ENCODE data around the gene PRR20A. TPM values are rescaled to one million over a fixed set of nuclear protein-coding genes. Genes with fewer than 3 reads are reported as not detected.
"Not testable (repeated sequence)": the region's sequence is repeated elsewhere in the genome, so short reads cannot be mapped to it uniquely, and the experiment has no call there.

PRR20A gene
- not detected in 2 replicates for total RNA-seq (2021)
- Bru-seq, nascent RNA, result not detected
- BruChase-seq, experiment 1, labeled RNA remaining after a 2-hour chase, result not detected
- BruChase-seq, experiment 2, labeled RNA remaining after a 6-hour chase, result not detected
- long read RNA-seq, result 0 reads

DNA sequence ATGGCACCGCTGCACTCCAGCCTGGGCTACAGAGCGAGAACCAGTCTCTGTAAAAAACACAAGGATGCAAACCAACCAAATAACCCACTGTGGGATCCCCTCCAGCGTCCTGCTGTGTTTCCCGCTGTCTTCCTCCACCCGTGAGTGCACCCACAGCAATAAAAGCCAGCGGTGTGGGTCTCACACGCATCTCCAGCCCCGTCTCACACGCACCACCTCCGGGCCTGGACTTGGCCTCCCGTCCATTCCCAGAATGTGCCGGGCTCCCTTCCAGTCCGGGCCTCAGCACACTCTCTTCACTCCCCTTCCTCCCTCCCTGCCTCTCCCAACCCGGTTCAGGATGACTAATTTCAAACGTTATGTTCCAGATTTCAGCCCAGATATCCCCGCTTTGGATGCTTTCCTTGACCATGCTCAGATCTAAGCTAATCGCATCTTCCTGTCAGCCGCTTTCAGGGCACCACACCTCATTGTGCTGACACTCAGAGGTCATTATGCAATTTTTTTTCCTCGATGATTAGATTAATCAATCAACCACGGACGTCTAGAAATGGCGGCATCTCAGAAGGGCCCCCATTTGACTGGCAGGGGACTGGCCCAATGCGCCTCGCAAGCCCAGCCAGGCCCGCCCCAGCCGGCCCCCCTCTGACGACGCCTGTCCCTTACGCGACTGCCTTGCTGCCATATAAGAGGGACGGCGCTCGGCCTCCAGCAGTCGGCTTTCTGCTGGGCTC lies at the start of gene PRR20A:
PRR20A (plus strand) TSS at position 684 of the 734 bp plus-strand sequence. CDS start 387 bp downstream, outside the sequence.
- H3K79me2 ChIP-seq (ENCODE audit: low read depth); BruUV-seq (replicated peaks); H3K27me3 ChIP-seq (ENCODE audit: insufficient read depth, low read depth); H3K27ac ChIP-seq; H3K9me2 ChIP-seq (ENCODE audit: insufficient read depth); POLR2A ChIA-PET (ENCODE audit: unreplicated experiment); intact Hi-C loops (cut with micrococcal nuclease; ENCODE audit: unreplicated experiment); H3K4me2 ChIP-seq; CTCF ChIA-PET; H3K4me3 ChIP-seq; DNase-seq; H3K4me1 ChIP-seq (replicated peaks; ENCODE audit: insufficient read depth); H2AFZ ChIP-seq; H3K36me3 ChIP-seq (ENCODE audit: low read depth); H4K20me1 ChIP-seq (ENCODE audit: insufficient read depth); H3F3A ChIP-seq (ENCODE audit: insufficient read depth, low read depth); H3K9me3 ChIP-seq (ENCODE audit: insufficient read depth, low read depth): not testable (repeated sequence)

DNA sequence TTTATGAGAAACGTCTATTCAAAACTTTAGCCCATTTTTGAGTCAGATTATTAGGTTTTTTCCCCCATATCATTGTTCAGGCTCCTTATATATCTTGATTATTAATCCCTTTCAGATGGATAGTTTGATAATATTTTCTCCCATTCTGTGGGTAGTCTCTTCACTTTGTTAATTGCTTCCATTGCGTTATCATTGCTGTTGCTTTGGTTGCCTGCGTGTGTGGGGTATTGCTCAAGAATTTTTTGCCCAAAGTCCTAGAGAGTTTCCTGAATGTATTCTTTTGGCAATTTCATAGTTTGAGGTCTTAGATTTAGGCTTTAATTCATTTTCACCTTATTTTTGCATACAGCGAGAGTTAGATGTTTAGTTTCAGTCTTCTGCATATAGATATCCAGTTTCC lies 25.8 kb upstream of the PRR20A start:
- H3K36me3 ChIP-seq (ENCODE audit: low read depth), result no peaks in the 10 kb centered on the region
- BruUV-seq (replicated peaks), result no TSS peak
- H3F3A ChIP-seq (ENCODE audit: insufficient read depth, low read depth), result no peaks in the 10 kb centered on the region
- no peaks in the 10 kb centered on the region for H3K27me3 ChIP-seq (ENCODE audit: insufficient read depth, low read depth)
- intact Hi-C loops (cut with micrococcal nuclease; ENCODE audit: unreplicated experiment), result no loop called here
- no peak overlapping the region for H3K4me3 ChIP-seq
- no peaks in the 10 kb centered on the region for H3K4me1 ChIP-seq (replicated peaks; ENCODE audit: insufficient read depth)
- H3K4me2 ChIP-seq, result no peak overlapping the region
- CTCF ChIA-PET, result no interaction called here
- DNase-seq, result no peak
- POLR2A ChIA-PET (ENCODE audit: unreplicated experiment), result no interaction called here
- H3K27ac ChIP-seq, result no peak overlapping the region
- no peaks in the 10 kb centered on the region for H3K79me2 ChIP-seq (ENCODE audit: low read depth)
- H3K9me2 ChIP-seq (ENCODE audit: insufficient read depth), result no peaks in the 10 kb centered on the region
- TF ChIP-seq, protein P1, sequence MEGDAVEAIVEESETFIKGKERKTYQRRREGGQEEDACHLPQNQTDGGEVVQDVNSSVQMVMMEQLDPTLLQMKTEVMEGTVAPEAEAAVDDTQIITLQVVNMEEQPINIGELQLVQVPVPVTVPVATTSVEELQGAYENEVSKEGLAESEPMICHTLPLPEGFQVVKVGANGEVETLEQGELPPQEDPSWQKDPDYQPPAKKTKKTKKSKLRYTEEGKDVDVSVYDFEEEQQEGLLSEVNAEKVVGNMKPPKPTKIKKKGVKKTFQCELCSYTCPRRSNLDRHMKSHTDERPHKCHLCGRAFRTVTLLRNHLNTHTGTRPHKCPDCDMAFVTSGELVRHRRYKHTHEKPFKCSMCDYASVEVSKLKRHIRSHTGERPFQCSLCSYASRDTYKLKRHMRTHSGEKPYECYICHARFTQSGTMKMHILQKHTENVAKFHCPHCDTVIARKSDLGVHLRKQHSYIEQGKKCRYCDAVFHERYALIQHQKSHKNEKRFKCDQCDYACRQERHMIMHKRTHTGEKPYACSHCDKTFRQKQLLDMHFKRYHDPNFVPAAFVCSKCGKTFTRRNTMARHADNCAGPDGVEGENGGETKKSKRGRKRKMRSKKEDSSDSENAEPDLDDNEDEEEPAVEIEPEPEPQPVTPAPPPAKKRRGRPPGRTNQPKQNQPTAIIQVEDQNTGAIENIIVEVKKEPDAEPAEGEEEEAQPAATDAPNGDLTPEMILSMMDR (conservative IDR thresholded peaks at IDR 0.05), result no peak
- no peak for TF ChIP-seq EZH2 (IDR thresholded peaks at IDR 0.05; ENCODE audit: low read depth)
- H4K20me1 ChIP-seq (ENCODE audit: insufficient read depth), result no peaks in the 10 kb centered on the region
- no peak overlapping the region for H2AFZ ChIP-seq
- H3K9me3 ChIP-seq (ENCODE audit: insufficient read depth, low read depth), result no peaks in the 10 kb centered on the region

DNA sequence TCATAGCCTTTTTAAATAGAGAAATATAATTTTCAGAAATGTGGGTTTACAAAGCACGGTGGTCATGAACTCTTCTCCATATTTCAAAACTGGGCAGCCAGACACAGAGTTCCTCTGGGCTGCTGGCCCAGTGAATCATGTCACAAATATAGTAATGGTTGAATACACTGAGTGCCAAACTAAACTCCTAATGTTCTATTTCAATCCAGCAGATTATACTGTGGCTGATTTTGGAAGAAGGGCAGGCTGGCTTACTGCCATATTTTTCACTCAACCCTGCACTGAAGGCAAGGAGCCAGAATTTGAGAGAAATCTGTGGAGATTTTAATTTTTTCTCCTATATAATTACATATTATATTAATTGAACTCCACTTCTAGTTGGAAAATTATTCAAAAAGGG lies 17.0 kb upstream of the PRR20A start:
- Histone ChIP-seq H3K4me2 (no peak overlapping the region), H3F3A (ENCODE audit: insufficient read depth, low read depth) (no peaks in the 10 kb centered on the region), H3K9me2 (ENCODE audit: insufficient read depth) (no peaks in the 10 kb centered on the region), H3K9me3 (ENCODE audit: insufficient read depth, low read depth) (no peaks in the 10 kb centered on the region), H3K27me3 (ENCODE audit: insufficient read depth, low read depth) (no peaks in the 10 kb centered on the region), H3K27ac (no peak overlapping the region), H3K36me3 (ENCODE audit: low read depth) (no peaks in the 10 kb centered on the region), H3K4me1 (replicated peaks; ENCODE audit: insufficient read depth) (no peaks in the 10 kb centered on the region), H3K4me3 (no peak overlapping the region), H2AFZ (no peak overlapping the region), H4K20me1 (ENCODE audit: insufficient read depth) (no peaks in the 10 kb centered on the region), H3K79me2 (ENCODE audit: low read depth) (no peaks in the 10 kb centered on the region)
- intact Hi-C loops (cut with micrococcal nuclease; ENCODE audit: unreplicated experiment), result no loop called here
- DNase-seq, result no peak
- TF ChIP-seq, protein P1 (conservative IDR thresholded peaks at IDR 0.05), result no peak
- no peak for TF ChIP-seq EZH2 (IDR thresholded peaks at IDR 0.05; ENCODE audit: low read depth)
- ChIA-PET CTCF (no interaction called here), POLR2A (ENCODE audit: unreplicated experiment) (no interaction called here)
- no TSS peak for BruUV-seq (replicated peaks)

DNA sequence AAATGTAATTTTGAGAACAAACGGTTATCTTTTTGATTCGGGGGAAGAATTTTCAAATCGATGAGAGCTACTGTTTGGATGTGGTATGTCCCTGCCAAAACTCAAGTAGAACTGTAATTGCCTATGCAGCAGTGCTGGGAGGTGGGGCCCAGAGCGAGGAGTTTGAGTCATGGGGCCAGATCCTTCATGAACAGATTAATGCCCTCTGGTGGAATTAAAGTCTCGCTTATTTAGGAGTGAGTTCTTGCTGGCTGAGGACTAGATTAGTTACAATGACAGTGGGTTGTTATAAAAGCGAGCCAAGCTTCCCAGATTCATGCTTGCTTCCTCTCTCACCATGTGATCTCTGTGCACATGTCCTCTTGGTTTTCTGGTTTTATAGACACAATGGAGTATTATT lies 11.8 kb upstream of the PRR20A start:
- CTCF ChIA-PET, result no interaction called here
- no peak overlapping the region for H2AFZ ChIP-seq
- no peak overlapping the region for H3K4me3 ChIP-seq
- H4K20me1 ChIP-seq (ENCODE audit: insufficient read depth), result no peaks in the 10 kb centered on the region
- H3K4me2 ChIP-seq, result no peak overlapping the region
- POLR2A ChIA-PET (ENCODE audit: unreplicated experiment), result no interaction called here
- no peaks in the 10 kb centered on the region for H3K36me3 ChIP-seq (ENCODE audit: low read depth)
- no peaks in the 10 kb centered on the region for H3K9me3 ChIP-seq (ENCODE audit: insufficient read depth, low read depth)
- H3K4me1 ChIP-seq (replicated peaks; ENCODE audit: insufficient read depth), result no peaks in the 10 kb centered on the region
- intact Hi-C loops (cut with micrococcal nuclease; ENCODE audit: unreplicated experiment), result no loop called here
- H3K27me3 ChIP-seq (ENCODE audit: insufficient read depth, low read depth), result no peaks in the 10 kb centered on the region
- no TSS peak for BruUV-seq (replicated peaks)
- H3K27ac ChIP-seq, result no peak overlapping the region
- no peaks in the 10 kb centered on the region for H3F3A ChIP-seq (ENCODE audit: insufficient read depth, low read depth)
- TF ChIP-seq, protein P1 (conservative IDR thresholded peaks at IDR 0.05), result no peak
- TF ChIP-seq EZH2 (IDR thresholded peaks at IDR 0.05; ENCODE audit: low read depth), result no peak
- no peaks in the 10 kb centered on the region for H3K79me2 ChIP-seq (ENCODE audit: low read depth)
- DNase-seq, result no peak
- no peaks in the 10 kb centered on the region; the same call in 1 of the 2 replicates for H3K9me2 ChIP-seq (ENCODE audit: insufficient read depth)

All from PC-9 (cell line).